Glutamatergic neuron (in vitro differentiated cells): ENCODE data around the gene SLCO2B1. TPM values are rescaled to one million over a fixed set of nuclear protein-coding genes. Genes with fewer than 3 reads are reported as not detected.
A peak's percentile ranks its signal among the peaks of the same experiment; 100 is the strongest.

ENCODE experiments used
- DNase-seq: peaks from one replicate; pipeline ENCODE4 v3.0.0; 2022
- H3K27ac Mint-ChIP-seq: one replicate; pipeline ENCODE4 v1.8.0; 2020; ENCODE audit warnings: mild to moderate bottlenecking, mixed read lengths, inconsistent platforms; ENCODE audit not compliant: unreplicated experiment
- H3K27me3 Mint-ChIP-seq: one replicate; pipeline ENCODE4 v1.8.0; 2020; ENCODE audit warnings: mild to moderate bottlenecking, moderate library complexity, mixed read lengths, inconsistent platforms; ENCODE audit not compliant: unreplicated experiment
- H3K36me3 Mint-ChIP-seq: one replicate; pipeline ENCODE4 v1.8.0; 2020; ENCODE audit warnings: mild to moderate bottlenecking, mixed read lengths, inconsistent platforms; ENCODE audit not compliant: unreplicated experiment
- H3K4me1 Mint-ChIP-seq: one replicate; pipeline ENCODE4 v1.8.0; 2020; ENCODE audit warnings: mild to moderate bottlenecking, low read depth, mixed read lengths, inconsistent platforms; ENCODE audit not compliant: unreplicated experiment
- H3K4me3 Mint-ChIP-seq: one replicate; pipeline ENCODE4 v1.8.0; 2020; ENCODE audit warnings: mild to moderate bottlenecking, mixed read lengths, inconsistent platforms; ENCODE audit not compliant: unreplicated experiment
- H3K9me3 Mint-ChIP-seq: one replicate; pipeline ENCODE4 v1.8.0; 2020; ENCODE audit warnings: mild to moderate bottlenecking, moderate library complexity, mixed read lengths, inconsistent platforms; ENCODE audit not compliant: unreplicated experiment
- total RNA-seq: library from RNA; stranded (reverse); fragmentation: NEBNext Ultra II Directional; extraction: Animal tissue kit (Norgen Biotek cat#: 25700); gene quantifications from one replicate; pipeline ENCODE4 v1.2.1, GENCODE V29; 2021; ENCODE audit not compliant: unreplicated experiment
- TF ChIP-seq, protein P1 (sequence below): fragments of 200-600 bp; sonication (generic); IDR thresholded peaks from one replicate; pipeline ENCODE4 v1.5.0; 2021; ENCODE audit not compliant: partially characterized antibody, unreplicated experiment

SLCO2B1 gene
- total RNA-seq, 1 donor from 2014 or later, result not detected

- TF ChIP-seq, protein P1, sequence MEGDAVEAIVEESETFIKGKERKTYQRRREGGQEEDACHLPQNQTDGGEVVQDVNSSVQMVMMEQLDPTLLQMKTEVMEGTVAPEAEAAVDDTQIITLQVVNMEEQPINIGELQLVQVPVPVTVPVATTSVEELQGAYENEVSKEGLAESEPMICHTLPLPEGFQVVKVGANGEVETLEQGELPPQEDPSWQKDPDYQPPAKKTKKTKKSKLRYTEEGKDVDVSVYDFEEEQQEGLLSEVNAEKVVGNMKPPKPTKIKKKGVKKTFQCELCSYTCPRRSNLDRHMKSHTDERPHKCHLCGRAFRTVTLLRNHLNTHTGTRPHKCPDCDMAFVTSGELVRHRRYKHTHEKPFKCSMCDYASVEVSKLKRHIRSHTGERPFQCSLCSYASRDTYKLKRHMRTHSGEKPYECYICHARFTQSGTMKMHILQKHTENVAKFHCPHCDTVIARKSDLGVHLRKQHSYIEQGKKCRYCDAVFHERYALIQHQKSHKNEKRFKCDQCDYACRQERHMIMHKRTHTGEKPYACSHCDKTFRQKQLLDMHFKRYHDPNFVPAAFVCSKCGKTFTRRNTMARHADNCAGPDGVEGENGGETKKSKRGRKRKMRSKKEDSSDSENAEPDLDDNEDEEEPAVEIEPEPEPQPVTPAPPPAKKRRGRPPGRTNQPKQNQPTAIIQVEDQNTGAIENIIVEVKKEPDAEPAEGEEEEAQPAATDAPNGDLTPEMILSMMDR, result no peak
- H3K9me3 Mint-ChIP-seq, result no peaks in the 10 kb centered on the region
Measured at GRCh38 chr11:75212411-75212810, 61.5 kb downstream of the SLCO2B1 start.

DNA sequence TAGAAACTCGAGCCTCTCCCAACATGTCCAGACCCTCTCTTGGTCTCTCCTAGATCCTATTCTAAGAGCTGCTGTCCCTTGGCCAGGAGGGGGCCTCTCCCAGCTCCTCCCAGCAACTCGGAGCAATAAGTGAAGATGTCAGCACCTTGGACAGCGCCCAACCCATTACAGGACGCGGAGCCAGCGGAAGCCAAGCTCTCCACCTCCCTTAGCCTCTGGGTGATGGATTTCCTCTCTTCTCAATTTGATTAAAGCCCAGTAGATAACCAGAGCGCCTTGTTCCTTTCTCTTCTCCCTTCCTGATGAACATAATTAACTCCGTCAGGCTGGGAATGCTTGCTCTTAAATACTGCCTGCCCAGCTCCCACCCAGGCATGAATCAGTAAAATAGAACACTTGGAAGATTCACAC lies 63.5 kb downstream of the SLCO2B1 start:
- no peaks in the 10 kb centered on the region for H3K4me1 Mint-ChIP-seq
- peaks cover 4% of the 10 kb centered on the region for H3K36me3 Mint-ChIP-seq
- no peaks in the 10 kb centered on the region for H3K9me3 Mint-ChIP-seq
- DNase-seq, result peak; percentile 50
- H3K27ac Mint-ChIP-seq, result no peak overlapping the region
- peaks cover 7% of the 10 kb centered on the region for H3K27me3 Mint-ChIP-seq
- TF ChIP-seq, protein P1, result no peak
- peak overlapping the region; percentile 30 for H3K4me3 Mint-ChIP-seq

More at GRCh38 chr11:75212411-75212810, 61.5 kb downstream of the SLCO2B1 start:
- no peak overlapping the region for H3K4me3 Mint-ChIP-seq
- no peak for DNase-seq
- no peak overlapping the region for H3K27ac Mint-ChIP-seq
- peaks cover 4% of the 10 kb centered on the region for H3K36me3 Mint-ChIP-seq
- H3K4me1 Mint-ChIP-seq, result no peaks in the 10 kb centered on the region
- peaks cover 4% of the 10 kb centered on the region for H3K27me3 Mint-ChIP-seq

GRCh38 chr11:75214843-75215242 lies 63.9 kb downstream of the SLCO2B1 start:
- Mint-ChIP-seq H3K36me3 (peaks cover 4% of the 10 kb centered on the region), H3K27ac (no peak overlapping the region), H3K4me1 (no peaks in the 10 kb centered on the region), H3K9me3 (no peaks in the 10 kb centered on the region), H3K27me3 (peaks cover 9% of the 10 kb centered on the region), H3K4me3 (no peak overlapping the region)
- no peak for DNase-seq
- TF ChIP-seq, protein P1, result no peak

GRCh38 chr11:75219869-75220268 lies 69.0 kb downstream of the SLCO2B1 start:
- TF ChIP-seq, protein P1, result no peak
- no peaks in the 10 kb centered on the region for H3K9me3 Mint-ChIP-seq
- peaks cover 12% of the 10 kb centered on the region for H3K27me3 Mint-ChIP-seq
- DNase-seq, result no peak
- no peaks in the 10 kb centered on the region for H3K36me3 Mint-ChIP-seq
- H3K4me1 Mint-ChIP-seq, result peaks cover under 1% of the 10 kb centered on the region
- H3K4me3 Mint-ChIP-seq, result no peak overlapping the region
- H3K27ac Mint-ChIP-seq, result no peak overlapping the region

- H3K27ac Mint-ChIP-seq, result no peak overlapping the region
- DNase-seq, result no peak
- TF ChIP-seq, protein P1, result no peak
- peaks cover 5% of the 10 kb centered on the region for H3K27me3 Mint-ChIP-seq
- H3K4me3 Mint-ChIP-seq, result no peak overlapping the region
- H3K36me3 Mint-ChIP-seq, result no peaks in the 10 kb centered on the region
- H3K9me3 Mint-ChIP-seq, result no peaks in the 10 kb centered on the region
- peaks cover 6% of the 10 kb centered on the region for H3K4me1 Mint-ChIP-seq
Measured at GRCh38 chr11:75223954-75224643, 73.2 kb downstream of the SLCO2B1 start.
